Measurements from ENCODE around the gene ZBTB4.

ZBTB4 gene

GRCh38 chr17:7423679-7424078 is 55.8 kb downstream of the ZBTB4 start:
- DNase-seq (ENCODE audit: insufficient read length) = no peak
- FAIRE-seq = peak; percentile 30
- TF ChIP-seq POLR2A (IDR thresholded peaks at IDR 0.05; ENCODE audit: low read depth, low read length) (no peak), TAF1 (IDR thresholded peaks at IDR 0.05; ENCODE audit: borderline replicate concordance, low read depth, low read length) (no peak)

GRCh38 chr17:7421186-7421585 is 58.2 kb downstream of the ZBTB4 start:
- no peak for TF ChIP-seq TAF1 (IDR thresholded peaks at IDR 0.05; ENCODE audit: borderline replicate concordance, low read depth, low read length)
- TF ChIP-seq POLR2A (IDR thresholded peaks at IDR 0.05; ENCODE audit: low read depth, low read length) = no peak
- TF ChIP-seq POLR2AphosphoS5 (IDR thresholded peaks at IDR 0.05; ENCODE audit: low read depth, low read length) = no peak
- no peak for DNase-seq (ENCODE audit: insufficient read length)
- FAIRE-seq = no peak

- no peak for FAIRE-seq
These were observed 59.4 kb downstream of the ZBTB4 start, which contains the start of gene SPEM1 for GRCh38 chr17:7419819-7420610. Gene SPEM1, plus strand, starts transcription at chr17:7420324. Its CDS starts 61 bp downstream, at chr17:7420385.

GRCh38 chr17:7418472-7419152 is 60.8 kb downstream of the ZBTB4 start:
- DNase-seq (ENCODE audit: insufficient read length) (no peak), FAIRE-seq (no peak)
- TF ChIP-seq POLR2AphosphoS5 (IDR thresholded peaks at IDR 0.05; ENCODE audit: low read depth, low read length) = no peak

More at GRCh38 chr17:7419819-7420610, 59.4 kb downstream of the ZBTB4 start, which contains the start of gene SPEM1:
- TF ChIP-seq TAF1 (IDR thresholded peaks at IDR 0.05; ENCODE audit: borderline replicate concordance, low read depth, low read length) (no peak), POLR2A (IDR thresholded peaks at IDR 0.05; ENCODE audit: low read depth, low read length) (no peak), POLR2AphosphoS5 (IDR thresholded peaks at IDR 0.05; ENCODE audit: low read depth, low read length) (no peak)
- no peak for DNase-seq (ENCODE audit: insufficient read length)

- DNase-seq (ENCODE audit: insufficient read length) (no peak), FAIRE-seq (no peak)
- TF ChIP-seq TAF1 (IDR thresholded peaks at IDR 0.05; ENCODE audit: borderline replicate concordance, low read depth, low read length) (no peak), POLR2A (IDR thresholded peaks at IDR 0.05; ENCODE audit: low read depth, low read length) (no peak), POLR2AphosphoS5 (IDR thresholded peaks at IDR 0.05; ENCODE audit: low read depth, low read length) (no peak)
These were observed 62.3 kb downstream of the ZBTB4 start for GRCh38 chr17:7417056-7417655.

GRCh38 chr17:7416323-7416722 is 63.1 kb downstream of the ZBTB4 start:
- FAIRE-seq = no peak
- TF ChIP-seq POLR2AphosphoS5 (IDR thresholded peaks at IDR 0.05; ENCODE audit: low read depth, low read length) (no peak), TAF1 (IDR thresholded peaks at IDR 0.05; ENCODE audit: borderline replicate concordance, low read depth, low read length) (no peak), POLR2A (IDR thresholded peaks at IDR 0.05; ENCODE audit: low read depth, low read length) (no peak)

GRCh38 chr17:7415784-7416183 is 63.6 kb downstream of the ZBTB4 start:
- DNase-seq (ENCODE audit: insufficient read length) (no peak), FAIRE-seq (no peak)
- TF ChIP-seq TAF1 (IDR thresholded peaks at IDR 0.05; ENCODE audit: borderline replicate concordance, low read depth, low read length) = no peak

More at GRCh38 chr17:7416323-7416722, 63.1 kb downstream of the ZBTB4 start:
- DNase-seq (ENCODE audit: insufficient read length) = no peak

- DNase-seq (ENCODE audit: insufficient read length) (no peak), FAIRE-seq (no peak)
- TF ChIP-seq POLR2AphosphoS5 (IDR thresholded peaks at IDR 0.05; ENCODE audit: low read depth, low read length) (no peak), TAF1 (IDR thresholded peaks at IDR 0.05; ENCODE audit: borderline replicate concordance, low read depth, low read length) (no peak)
These were observed 64.6 kb downstream of the ZBTB4 start for GRCh38 chr17:7414837-7415236.

GRCh38 chr17:7413346-7413985 is 66.0 kb downstream of the ZBTB4 start:
- no peak for DNase-seq (ENCODE audit: insufficient read length)
- TF ChIP-seq POLR2A (IDR thresholded peaks at IDR 0.05; ENCODE audit: low read depth, low read length) (no peak), TAF1 (IDR thresholded peaks at IDR 0.05; ENCODE audit: borderline replicate concordance, low read depth, low read length) (no peak), POLR2AphosphoS5 (IDR thresholded peaks at IDR 0.05; ENCODE audit: low read depth, low read length) (no peak)
- no peak for FAIRE-seq

- TF ChIP-seq POLR2A (IDR thresholded peaks at IDR 0.05; ENCODE audit: low read depth, low read length) = no peak
- TF ChIP-seq POLR2AphosphoS5 (IDR thresholded peaks at IDR 0.05; ENCODE audit: low read depth, low read length) = no peak
- no peak for TF ChIP-seq TAF1 (IDR thresholded peaks at IDR 0.05; ENCODE audit: borderline replicate concordance, low read depth, low read length)
- FAIRE-seq = no peak
- no peak for DNase-seq (ENCODE audit: insufficient read length)
These were observed 68.0 kb downstream of the ZBTB4 start for GRCh38 chr17:7411427-7411750.

GRCh38 chr17:7410634-7411426 is 68.6 kb downstream of the ZBTB4 start:
- DNase-seq (ENCODE audit: insufficient read length) (no peak), FAIRE-seq (no peak)
- TF ChIP-seq POLR2AphosphoS5 (IDR thresholded peaks at IDR 0.05; ENCODE audit: low read depth, low read length) = no peak
- TF ChIP-seq TAF1 (IDR thresholded peaks at IDR 0.05; ENCODE audit: borderline replicate concordance, low read depth, low read length) = no peak
- TF ChIP-seq POLR2A (IDR thresholded peaks at IDR 0.05; ENCODE audit: low read depth, low read length) = no peak
